GM21447 (cell line): ENCODE results near the gene TIMM44.
"Not testable (repeated sequence)": the region's sequence is repeated elsewhere in the genome, so short reads cannot be mapped to it uniquely, and the experiment has no call there.

ENCODE experiments used
- ATAC-seq: cut with Tn5 transposase; IDR thresholded peaks from one replicate; pipeline ENCODE4 v1.9.1; 2021; ENCODE audit not compliant: unreplicated experiment

Gene TIMM44

DNA sequence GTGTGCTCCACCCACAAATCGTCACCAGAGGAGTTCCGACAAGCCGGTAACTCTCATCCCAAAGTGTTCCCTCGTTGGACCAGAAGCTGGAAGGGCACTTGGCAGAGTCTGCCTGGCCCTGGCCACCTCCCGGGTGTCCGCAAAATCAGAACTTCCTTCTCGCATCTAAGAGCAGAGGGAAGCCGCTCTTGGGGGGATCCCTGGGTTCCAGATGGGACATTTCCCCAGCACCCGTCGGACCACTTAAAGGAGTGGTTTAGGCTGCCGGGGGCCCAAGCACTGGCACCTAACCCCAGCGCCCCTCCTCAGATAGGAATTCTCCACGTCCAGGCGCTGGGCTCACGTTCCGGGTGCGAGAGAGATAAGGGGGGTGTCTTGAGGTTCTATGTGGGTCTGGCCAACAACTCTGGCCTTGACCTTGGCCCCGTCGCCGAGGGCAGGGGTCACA, 40.6 kb downstream of the TIMM44 start:
- ATAC-seq = no peak

DNA sequence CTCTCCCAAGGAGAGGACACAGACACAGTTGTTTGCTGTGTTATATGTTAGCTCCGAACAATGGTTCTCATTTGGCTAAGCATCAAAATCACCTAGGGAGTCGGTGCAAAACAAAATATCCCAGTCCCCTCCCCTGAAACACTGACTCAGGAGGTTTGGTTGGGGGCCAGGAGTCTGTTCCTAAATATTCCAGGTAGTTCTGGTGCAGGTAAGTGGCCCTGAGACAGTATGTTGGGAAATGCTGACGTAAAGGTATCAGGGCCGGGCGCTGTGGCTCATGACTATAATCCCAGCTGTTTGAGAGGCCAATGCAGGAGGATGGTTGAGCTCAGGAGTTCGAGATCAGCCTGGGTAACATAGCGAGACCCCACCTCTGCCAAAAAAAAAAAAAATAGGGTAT, 42.1 kb downstream of the TIMM44 start:
- ATAC-seq = no peak

DNA sequence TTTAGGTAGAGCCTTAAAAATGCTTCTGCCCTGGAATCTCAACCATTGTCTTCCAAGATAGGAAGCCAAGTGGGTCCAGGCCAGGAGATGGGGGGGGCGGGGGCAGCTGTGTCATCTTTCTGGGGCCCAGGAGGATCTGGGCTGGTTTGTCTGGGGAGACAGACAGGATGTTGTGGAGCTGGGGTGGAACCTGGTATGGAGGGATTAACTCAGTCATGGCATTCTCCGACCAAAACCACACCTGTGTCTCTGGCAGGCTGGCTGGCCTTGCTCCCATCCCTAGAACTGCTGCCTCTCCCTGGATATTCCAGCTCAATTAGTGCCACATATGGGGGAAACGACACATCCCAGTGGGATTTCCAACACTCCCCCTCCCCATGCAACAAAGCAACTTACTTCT, 42.5 kb downstream of the TIMM44 start:
- no peak for ATAC-seq

DNA sequence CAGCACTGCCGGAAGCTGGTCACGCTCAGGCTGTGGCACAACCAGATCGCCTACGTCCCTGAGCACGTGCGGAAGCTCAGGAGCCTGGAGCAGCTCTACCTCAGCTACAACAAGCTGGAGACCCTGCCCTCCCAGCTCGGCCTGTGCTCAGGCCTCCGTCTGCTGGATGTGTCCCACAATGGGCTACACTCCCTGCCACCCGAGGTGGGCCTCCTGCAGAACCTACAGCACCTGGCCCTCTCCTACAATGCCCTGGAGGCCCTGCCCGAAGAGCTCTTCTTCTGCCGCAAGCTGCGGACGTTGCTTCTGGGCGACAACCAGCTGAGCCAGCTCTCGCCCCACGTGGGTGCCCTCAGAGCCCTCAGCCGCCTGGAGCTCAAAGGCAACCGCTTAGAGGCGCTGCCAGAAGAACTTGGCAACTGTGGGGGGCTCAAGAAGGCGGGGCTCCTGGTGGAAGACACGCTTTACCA, 43.0 kb downstream of the TIMM44 start:
- ATAC-seq = no peak

DNA sequence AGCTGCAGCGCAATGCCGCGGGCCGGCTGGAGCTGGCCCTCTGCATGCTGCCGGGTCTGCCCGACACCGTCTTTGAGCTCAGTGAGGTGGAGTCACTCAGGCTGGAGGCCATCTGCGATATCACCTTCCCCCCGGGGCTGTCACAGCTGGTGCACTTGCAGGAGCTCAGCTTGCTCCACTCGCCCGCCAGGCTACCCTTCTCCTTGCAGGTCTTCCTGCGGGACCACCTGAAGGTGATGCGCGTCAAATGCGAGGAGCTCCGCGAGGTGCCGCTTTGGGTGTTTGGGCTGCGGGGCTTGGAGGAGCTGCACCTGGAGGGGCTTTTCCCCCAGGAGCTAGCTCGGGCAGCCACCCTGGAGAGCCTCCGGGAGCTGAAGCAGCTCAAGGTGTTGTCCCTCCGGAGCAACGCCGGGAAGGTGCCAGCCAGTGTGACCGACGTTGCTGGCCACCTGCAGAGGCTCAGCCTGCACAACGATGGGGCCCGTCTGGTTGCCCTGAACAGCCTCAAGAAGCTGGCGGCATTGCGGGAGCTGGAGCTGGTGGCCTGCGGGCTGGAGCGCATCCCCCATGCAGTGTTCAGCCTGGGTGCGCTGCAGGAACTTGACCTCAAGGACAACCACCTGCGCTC, 43.6 kb downstream of the TIMM44 start:
- no peak for ATAC-seq

DNA sequence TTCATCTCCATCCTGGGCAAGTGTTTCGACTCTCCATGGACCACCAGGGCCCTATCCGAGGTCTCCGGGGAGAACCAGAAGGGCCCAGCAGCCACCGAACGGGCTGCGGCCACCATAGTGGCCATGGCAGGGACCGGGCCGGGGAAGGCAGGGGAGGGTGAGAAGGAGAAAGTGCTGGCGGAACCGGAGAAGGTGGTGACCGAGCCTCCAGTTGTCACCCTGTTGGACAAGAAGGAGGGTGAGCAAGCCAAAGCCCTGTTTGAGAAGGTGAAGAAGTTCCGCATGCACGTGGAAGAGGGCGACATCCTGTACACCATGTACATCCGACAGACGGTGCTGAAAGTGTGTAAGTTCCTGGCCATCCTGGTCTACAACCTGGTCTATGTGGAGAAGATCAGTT, 44.5 kb downstream of the TIMM44 start:
- no peak for ATAC-seq

DNA sequence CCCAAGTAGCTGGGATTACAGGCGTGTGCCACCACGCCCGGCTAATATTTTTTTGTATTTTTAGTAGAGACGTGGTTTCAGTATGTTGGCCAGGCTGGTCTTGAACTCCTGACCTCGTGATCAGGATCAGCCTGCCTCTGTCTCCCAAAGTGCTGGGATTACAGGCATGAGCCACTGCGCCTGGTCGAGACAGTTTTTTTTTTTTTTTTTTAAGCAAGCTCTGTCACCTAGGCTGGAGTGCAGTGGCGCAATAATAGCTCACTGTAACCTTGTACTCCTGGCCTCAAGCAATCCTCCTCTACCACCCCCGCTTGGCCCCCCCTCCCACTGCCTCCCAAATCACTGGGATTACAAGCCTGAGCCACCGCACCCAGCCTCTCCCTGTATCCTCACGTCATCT, 46.2 kb downstream of the TIMM44 start:
- ATAC-seq = no peak

DNA sequence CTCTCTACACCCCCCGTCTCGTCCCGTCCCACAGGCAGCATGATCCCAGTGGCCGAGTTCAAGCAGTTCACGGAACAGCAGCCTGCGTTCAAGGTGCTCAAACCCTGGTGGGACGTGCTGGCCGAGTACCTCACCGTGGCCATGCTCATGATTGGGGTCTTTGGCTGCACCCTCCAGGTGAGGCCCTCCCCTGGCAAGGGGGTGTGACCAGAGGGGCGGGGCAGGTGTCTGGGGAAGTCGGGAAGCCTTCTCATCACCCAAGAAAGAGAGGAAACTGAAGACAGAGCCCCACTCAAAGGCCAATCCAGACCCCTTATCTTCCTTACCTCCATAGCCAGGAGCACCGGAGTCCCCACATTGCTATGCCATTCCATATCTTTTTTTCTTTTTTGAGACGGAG, 47.9 kb downstream of the TIMM44 start:
- ATAC-seq = no peak

DNA sequence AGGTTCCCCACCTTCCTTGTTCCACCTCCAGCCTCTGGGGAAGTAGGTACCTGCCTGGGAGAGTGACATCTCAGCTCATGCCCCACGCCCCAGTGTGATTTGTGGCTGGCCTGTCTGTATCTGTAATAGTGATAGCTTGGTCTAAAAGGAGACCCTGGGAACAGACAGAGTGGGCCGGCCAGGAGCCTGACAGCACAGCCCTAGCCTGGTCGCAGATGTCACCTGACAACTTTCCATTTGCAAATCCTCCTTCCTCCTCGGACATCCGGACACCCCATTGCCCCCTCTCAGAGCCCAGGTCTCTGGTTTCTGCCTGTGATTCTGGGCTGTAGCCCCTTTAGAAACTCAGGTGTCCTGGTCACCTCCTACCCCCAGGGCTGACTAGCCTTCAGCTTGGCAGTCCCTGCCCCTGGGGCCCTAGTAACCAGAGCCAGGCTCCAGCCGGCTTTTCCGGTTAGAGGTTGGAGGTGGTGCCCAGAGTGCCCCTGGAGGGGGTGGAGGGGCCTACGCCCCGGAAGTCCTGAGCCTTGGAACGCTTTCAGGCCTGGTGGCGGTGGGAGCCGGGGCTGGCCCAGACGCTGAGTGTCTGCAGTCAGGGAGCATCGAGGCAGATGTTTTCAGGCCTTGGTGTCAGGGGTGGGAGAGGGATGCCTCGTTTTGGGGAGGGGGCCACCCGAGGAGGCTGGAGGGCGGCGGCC, 48.7 kb downstream of the TIMM44 start:
- ATAC-seq = no peak

DNA sequence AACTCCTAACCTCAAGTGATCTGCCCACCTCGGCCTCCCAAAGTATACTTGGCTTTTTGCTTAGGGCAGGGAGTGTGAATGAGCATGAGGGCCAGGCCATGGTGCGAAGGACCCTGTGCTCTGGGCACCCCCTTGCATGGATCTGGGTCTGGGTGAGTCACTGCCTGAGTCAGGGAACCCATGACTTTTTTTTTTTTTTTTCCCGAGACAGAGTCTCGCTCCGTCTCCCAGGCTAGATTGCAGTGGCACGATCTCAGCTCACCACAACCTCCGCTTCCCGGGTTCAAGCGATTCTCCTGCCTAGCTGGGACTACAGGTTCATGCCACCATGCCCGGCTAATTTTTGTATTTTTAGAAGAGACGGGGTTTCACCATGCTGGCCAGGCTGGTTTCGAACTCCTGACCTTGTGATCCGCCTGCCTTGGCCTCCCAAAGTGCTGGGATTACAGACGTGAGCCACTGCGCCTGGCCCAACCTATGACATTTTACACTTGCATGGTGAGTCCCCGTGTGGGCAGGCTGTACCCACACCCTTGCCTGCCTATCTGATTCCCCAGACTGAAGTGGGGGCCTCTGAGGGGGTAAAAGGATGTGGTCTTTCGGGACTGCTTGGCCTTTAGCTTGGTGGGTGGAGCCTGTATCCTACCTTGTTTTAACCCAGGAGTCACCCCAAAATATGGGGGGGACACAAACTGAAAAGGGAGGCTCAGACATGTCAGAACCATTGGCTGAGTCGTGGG, 49.9 kb downstream of the TIMM44 start:
- ATAC-seq = not testable (repeated sequence)

DNA sequence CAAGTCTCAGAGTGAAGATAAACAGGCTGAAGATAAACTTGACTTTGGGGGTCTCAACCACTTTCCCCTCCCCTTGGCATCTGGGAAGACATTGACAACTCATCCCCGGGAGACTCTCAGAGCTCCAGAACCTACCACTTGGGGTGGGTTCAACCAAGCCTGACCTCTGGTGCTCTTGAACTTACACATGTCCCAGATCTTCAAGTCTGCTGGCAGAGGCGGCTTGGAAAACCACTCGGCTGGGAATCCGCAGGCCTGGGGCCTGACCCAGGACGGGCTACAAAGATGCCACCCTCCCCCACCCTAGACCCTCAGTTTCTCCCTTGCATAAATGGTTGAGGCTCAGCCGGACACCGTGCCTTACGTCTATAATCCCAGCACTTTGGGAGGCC, 54.6 kb downstream of the TIMM44 start:
- ATAC-seq = no peak

DNA sequence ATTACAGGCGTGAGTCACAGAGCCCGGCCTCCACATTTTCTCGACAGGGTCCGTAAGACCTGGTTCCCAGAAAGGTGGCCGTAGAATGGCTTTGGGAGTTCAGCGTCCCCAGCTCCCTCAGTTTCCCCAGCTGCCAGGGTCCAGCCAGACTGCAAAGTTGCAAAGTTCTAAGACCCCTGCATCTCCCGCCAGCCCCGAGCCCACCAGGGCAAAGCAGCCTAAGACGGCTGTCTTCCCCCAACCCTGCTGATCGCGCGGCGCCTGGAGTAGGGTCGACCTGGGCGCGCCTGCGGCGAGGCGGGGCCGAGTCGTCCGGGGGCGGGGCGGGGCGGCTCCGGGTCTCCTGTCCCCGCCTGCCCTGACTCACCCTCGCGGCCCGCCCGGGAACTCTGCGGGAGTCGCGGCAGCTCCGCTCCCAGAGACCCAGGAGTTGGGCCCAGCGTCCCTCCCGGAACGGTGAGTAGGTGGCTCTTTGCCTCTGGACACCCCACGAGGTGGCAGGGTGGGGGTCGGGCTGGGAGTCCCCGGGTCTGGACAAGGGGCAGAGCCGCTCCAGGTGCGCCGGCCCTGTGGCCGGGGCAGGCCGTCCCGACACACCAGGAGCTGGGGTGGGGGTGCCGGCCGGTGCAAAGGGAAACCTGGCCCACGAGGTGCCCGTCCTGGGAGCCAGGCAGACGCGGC, 55.2 kb downstream of the TIMM44 start, which contains the start of gene LRRC8E:
Gene LRRC8E (plus strand): TSS at position 366 of the 681 bp plus-strand sequence. CDS start 7,094 bp downstream, outside the sequence.
- ATAC-seq = no peak

DNA sequence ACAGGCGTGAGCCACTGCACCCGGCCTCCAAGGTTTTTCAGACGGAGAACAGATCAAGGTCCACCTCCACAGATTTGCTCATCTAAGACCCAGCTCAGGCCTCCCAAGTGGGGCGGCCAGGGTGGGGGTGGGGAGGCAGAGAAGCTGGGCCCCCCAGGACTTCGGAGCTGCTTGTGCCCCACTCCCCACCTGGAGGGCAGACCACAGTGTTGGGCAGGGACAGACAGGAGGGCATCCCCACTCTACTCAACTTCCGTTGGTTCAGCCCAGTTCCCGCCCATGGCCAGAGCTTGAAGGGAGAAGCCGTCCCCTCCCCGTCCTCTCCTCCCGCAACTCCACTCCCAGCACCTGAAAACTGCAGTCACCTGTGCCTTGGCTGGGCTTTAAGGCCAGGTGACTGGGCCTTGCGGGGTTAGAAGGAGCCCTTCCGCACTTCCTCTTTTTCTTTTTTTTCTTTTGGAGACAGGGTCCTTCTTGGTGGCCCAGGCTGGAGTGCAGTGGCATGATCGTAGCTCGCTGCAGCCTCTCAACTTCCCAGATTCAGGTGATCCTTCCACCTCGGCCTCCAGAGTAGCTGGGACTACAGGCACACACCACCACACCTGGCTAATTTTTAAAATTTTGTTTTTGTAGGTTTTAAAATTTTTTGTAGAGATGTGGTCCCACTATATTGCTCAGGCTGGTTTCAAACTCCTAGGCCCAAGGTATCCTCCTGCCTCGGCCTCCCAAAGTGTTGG, 55.9 kb downstream of the TIMM44 start:
- ATAC-seq = no peak

DNA sequence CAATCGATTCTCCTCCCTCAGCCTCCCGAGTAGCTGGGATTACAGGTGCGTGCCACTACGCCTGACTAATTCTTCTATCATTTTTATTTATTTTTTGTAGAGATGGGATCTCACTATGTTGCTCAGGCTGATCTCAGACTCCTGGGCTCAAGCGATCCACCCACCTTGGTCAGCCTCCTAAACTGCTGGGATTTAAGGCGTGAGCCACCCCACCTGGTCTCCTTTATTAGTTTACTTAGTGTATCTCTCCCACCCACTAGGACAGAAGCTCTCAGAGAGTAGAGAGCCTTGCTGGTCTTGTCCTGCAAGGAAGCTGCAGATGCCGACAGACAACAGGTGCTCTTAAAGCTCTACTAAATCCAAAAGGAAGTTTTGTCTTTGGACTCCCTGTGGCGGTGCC, 57.6 kb downstream of the TIMM44 start:
- no peak for ATAC-seq

DNA sequence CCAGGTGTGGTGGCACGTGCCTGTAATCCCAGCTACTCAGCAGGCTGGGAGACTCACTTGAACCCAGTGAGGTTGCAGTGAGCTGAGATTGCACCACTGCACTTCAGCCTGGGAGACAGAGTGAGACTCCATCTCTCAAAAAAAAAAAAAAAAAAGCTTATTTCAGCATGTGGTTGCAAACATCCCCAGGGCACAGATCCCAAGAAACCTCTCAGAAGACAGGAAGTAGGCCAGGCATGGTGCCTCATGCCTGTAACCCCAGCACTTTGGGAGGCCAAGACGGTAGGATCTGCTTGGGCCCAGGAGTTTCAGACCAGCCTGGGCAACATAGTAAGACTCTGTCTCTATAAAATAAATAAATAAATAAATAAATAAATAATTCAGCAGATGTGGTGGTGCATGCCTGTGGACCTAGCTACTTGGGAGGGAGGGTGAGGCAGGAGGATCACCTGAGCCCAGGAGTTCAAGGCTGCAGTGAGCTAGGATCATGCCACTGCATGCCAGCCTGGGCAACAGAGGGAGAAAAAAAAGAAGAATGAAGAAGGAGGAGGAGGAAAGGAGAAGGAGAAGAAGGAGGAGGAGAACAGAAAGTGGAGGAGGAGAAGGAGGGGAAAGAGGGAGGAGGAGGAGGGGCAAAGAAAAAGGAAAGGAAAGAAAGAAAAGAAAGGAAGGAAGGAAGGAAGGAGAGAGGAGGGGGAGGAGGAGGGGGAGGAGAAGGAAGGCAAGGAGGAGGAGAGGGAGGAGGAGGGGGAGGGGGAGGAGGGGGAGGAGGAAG, 59.5 kb downstream of the TIMM44 start:
- ATAC-seq = no peak

DNA sequence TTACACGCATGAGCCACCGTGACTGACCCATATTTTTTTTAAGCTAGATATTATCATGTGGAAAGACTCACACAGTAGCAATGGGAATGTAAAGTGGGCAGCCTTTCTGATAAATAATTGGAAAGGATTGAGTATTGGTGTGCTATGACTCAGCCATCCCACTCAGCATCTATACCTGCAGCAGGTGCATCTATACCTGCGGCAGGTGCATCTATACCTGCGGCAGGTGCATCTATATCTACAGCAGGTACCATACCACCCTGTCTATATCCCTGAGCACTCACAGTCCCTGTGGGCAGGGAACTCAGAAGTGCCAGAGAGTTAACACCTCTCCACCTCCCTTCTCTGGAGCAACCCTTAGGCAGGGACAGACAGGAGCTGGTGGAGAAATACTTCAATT, 60.4 kb downstream of the TIMM44 start:
- no peak for ATAC-seq

DNA sequence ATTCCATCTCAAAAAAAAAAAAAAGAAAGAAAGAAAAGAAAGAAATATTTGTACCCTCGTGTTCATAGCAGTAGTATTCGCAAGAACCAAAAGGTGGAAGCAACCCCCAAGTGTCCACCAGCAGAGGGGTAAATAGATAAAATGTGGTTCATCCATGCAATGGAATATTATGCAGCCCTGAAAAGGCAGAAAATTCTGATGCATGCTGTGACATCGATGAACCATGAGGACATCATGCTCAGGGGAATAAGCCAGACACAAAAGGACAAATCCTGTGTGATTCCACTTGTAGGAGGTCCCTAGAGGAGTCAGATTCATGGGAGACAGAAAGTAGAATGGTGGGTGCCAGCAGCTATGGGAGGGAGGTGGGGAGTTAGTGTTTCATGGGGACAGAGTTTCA, 61.6 kb downstream of the TIMM44 start:
- no peak for ATAC-seq

DNA sequence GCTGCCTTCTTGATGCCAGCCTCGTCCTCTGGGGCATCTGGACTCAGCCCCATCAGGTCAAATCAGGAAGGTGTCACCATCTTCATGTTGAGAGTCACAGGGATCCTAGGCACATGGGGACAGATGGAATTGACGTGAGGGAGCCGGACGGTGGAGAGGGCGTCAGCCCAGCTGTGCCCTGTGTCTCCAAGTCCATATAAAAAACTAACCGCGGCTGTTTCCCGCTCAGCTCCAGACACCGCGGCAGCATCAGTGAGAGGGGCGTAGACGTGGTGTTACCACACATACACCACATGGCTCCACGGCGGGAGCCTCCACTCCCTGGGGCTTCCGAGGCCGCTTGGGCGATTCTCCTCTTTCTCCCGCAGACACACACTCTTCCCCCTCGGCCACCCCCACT, 63.6 kb downstream of the TIMM44 start:
- ATAC-seq = no peak

DNA sequence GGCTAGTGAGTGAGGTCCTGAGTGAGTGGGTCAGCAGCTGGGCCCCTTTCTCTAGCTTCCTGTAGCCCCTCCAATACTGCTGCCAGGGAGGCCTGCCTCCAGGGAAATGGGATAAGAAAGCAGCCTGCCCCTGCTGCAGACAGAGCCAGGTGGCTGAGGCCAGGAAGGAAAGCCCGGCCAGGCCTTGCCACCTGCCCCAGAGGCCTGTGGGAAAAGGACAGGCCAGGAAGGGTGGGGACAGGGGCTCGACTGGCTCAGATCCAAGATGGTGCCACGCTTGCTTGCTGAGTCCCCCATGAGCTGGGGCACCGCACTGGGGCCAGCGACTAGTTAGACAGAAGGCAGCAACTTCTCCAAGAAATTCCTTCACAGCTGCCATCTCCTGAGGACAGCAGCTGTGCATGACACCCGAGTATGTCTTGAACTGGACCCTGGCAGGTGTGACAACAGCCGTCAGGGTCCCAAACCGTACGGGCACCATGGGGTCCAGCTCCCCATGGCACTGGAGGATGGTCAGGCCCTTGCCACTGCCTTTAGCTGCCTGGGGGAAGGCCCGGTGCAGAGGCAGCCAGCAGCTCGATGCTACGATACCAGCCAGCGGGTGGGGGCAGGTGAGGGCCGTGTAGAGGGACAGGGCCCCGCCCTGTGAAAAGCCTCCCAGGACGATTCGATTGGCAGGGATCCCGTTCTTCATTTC, 64.2 kb downstream of the TIMM44 start:
- no peak for ATAC-seq
